ENCODE measurements around the gene GAS2L2.
"Not testable (repeated sequence)": the region's sequence is repeated elsewhere in the genome, so short reads cannot be mapped to it uniquely, and the experiment has no call there.

Gene GAS2L2

DNA sequence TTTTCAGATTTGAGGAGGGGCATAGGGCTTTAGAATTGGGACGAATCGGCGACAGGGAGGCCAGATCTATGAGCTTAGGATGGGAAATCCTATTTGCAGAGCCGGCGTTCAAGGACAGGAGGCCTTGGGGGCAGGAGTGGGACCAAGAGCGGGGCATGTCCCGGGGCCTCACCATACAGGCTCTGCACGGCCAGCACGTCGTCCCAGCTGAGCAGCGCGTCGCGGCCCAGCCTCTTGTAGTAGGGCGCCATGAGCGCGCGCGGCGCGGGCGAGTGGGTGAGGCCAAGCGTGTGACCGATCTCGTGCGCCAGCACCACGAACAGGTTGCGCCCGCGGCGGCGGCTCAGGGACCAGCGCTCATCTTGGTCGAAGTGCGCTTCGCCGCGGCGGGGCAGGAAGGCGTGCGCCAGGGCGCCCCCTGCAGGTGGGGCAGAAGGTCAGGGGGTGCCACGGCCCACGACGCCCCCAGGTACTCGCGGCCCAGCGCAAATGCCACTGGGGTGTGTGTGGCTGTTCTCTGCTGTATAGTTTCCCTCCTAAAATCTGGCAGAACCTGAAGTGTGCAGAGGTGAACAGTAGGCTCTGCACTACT lies 17.0 kb upstream of the GAS2L2 start:
- DNase-seq, result no peak

- DNase-seq, result no peak
These were observed 15.8 kb upstream of the GAS2L2 start for GRCh38 chr17:35768797-35769196.

- peak; percentile 23 for DNase-seq
These were observed 14.0 kb upstream of the GAS2L2 start for GRCh38 chr17:35766903-35767510.

DNA sequence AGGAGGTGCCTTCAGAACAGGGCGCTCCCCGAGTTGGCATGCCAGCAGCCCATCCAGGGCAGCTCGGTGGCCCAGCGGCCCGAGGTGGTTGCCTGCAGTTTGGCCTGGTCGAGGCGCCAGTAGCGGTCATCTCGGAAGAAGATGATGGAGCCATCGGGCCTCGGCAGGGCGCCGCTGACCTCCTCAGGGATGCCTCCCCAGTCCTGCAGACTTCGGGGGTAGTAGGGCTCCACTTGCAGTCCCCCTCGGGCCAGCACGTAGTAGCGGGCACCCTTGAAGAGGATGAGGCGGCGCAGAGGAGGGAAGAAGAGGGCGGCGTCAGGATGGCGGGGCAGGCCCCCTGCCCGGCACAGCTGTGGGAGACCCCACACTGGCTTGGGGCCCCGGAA lies 13.4 kb upstream of the GAS2L2 start:
- DNase-seq, result no peak

DNA sequence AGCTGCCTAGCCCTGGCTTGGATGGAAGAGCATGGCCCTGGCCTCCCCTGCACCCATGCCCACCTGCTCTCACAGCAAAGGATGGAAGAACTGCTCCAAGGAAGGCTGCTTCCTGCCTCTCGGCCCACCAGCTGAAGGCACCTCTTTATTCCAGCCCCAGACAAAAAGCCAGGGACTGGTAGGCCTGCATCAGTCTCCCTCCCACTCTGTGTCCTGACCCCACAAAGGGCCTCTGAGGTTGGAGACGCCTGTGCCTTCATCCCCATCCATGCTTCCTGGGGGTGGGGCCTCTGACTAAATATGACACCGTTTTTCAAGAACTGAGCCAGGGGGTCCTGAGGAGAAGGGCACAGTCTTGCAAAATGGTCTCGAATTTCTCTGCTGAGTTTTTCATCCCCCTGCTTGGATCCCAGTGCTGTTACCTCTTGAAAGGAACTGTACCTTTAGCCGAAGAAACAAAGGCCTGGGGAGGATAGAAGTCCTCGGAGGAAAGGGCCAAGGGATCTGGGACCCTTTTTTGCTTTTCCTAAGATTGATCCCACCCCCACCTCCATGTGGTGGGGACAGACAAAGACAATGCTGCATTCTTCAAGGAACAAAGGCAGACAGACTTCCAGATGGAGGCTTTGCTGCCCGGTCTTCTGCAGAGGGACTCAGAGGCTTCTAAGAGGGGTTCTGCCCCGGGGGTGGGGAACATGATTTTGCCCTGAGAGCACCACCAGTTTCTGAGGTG lies 12.9 kb upstream of the GAS2L2 start:
- DNase-seq, result no peak

- no peak for DNase-seq
These were observed 12.2 kb upstream of the GAS2L2 start for GRCh38 chr17:35765086-35765710.

DNA sequence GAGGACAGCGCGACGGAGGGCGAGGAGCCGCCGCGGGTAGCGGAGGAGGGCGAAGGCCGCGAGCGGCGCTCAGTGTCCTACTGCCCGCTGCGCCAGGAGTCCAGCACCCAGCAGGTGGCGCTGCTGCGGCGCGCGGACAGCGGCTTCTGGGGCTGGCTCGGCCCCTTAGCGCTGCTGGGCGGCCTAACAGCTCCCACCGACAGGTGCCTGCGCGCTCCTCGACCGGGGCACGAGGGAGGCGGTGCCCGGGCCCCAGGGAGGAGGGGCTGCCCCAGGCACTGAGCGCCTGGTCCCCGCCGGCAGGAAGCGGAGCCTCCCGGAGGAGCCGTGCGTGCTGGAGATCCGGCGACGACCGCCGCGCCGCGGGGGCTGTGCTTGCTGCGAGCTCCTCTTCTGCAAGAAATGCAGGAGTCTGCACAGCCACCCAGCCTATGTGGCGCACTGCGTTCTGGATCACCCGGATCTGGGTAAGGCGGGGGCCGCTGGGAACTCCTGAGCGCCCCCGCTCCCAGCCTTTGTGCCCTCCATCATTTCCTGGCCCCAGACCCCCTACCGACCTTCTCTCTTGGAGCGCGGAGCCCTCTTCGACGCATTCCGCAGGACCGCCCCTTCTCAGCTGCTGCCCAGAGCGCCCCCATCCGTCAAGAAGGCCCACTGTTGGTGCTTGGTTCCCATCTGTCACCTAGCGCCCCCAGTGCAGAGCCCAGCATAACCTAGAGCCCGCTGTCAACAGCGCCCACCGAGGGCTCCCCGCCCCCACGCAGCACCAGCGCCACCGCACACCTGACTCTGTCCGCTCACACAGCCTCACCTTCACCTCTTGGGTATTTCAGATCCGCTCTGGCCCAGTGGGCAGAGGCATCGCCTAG lies 11.3 kb upstream of the GAS2L2 start:
- peak; percentile 87 for DNase-seq

DNA sequence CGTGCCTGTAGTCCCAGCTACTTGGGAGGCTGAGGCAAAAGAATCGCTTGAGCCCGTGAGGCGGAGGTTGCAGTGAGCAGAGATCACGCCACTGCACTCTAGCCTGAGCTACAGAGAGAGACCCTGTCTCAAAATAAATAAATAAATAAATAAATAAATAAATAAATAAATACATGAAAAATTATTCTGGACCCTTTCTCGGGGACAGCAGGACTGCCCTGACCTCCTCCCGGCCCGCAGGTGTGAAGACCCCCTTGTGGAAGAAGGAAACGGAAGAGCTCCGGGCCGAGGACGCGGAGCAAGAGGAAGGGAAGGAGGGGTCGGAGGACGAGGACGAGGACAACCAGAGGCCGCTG lies 10.7 kb upstream of the GAS2L2 start:
- no peak for DNase-seq

DNA sequence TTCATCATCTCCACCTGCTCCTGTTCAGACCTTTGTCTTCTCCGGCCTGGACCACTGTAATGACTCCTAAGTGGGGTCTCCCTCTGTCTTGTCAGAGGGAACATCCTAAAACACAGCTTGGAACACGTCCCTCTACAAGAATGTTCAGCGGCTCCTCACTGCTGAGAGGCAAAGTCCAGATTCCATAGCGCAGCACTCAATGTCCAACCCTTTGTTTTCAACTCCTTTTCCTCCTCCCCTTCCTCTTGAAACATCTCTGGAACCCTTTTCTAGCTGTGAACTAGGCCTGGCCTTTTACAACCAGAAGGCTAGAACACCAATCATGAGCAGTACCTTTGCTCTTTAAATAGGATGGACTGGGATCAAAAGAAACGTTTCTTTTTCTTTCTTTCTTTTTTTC lies 8.6 kb upstream of the GAS2L2 start:
- no peak for DNase-seq

DNA sequence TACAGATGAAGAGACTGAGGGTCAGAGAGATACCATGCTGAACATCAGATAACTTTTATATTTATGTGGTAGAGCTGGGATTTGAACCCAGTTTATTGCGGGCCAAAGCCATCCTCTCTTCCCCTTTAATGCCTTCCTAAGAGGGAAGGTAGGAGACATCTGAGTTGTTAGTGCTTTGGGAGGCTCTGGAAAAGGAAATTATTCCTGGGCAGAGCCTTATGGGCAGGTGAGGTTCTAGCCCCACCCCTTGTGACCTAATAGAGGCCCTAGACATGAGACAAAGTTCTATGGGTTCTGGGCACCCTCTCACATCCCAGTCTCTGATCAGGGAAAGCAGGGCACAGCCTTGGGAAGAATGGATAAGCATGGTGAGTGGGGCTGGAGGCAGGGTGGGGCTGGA lies 7.5 kb upstream of the GAS2L2 start, which contains the start of gene C17orf50:
Gene C17orf50, plus strand, starts transcription at position 301 of the 400 bp plus-strand sequence. Its CDS starts 55 bp downstream, at position 356.
- DNase-seq, result no peak

- no peak for DNase-seq
These were observed 4.2 kb upstream of the GAS2L2 start for GRCh38 chr17:35757243-35757642.

- no peak for DNase-seq
These were observed 568 bp downstream of the GAS2L2 start for GRCh38 chr17:35752471-35752870.

DNA sequence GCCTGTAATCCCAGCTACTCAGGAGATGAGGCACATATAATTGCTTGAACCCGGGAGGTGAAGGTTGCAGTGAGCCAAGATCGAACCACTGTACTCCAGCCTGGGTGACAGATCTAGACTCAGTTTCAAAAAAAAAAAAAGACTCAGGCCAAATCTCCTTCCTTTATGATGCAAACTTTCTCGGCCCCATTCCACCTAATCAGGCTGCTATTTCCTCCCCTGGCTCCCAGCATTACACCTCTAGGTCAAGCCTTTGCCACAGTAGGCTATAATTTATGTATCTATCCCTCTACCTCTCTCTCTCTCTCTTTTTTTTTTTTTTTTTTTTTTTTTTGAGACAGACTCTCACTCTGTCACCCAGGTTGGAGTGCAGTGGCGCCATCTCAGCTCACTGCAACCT lies 1.5 kb downstream of the GAS2L2 start:
- not testable (repeated sequence) for DNase-seq

GRCh38 chr17:35750526-35751395 lies 2.3 kb downstream of the GAS2L2 start:
- no peak for DNase-seq

DNA sequence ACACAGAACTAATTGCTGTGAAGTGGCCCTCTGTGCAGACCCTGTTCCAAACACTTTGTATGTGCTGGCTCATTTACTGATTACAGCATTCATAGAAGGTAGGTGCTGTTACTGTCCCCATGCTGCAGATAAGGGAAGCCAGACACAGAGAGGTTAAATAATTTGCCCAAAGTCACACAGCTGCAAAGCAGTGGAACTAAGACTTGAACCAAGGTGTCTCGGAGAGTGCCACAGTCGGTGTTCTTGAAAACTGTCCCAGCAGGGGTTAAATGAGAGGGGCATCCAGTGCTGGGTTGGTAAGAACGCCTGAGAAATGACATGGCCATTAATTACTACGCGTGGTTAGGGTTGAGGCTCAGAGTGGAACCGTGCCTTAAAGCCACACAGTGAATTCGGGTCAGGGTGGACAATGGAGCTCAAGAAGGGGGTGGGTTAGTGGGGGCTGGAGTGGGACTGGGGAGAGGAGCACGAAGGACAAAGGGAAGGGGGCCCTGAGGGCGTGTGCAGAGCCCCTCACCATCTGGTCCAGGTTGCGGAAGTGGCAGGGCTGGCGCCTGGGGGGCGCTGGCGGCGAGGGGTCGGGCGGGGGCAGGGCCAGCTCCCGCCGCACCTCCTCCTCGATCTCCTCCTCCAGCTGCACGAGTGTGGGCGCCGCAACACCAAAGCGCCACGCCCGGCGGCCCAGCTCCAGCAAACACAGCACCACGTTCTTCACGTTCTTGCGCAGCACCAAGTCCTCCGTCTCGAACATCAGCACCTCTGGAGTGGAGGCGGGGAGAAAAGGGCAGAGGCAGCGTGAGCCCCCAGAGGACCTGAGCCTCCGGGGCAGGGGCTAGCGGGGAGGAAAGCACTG lies 3.3 kb downstream of the GAS2L2 start:
- no peak for DNase-seq

DNA sequence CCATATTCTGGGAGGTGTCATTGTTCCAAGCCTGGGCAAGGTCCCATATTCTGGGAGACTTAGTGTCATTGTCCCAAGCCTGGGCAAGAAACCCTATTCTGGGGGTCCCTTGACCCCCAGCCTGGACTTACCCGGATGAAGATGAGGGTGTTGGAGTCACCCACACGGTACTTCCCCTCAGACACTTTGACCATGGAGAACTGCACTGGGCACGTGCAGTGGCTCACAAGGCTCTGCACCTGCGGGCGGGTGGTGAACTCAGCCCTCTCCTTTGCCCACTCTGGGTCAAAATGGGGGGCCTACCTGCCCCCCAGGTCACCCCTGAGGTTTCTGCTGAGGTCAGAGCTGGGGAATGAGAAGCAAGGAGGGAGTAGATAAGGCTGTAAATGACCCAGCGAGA lies 4.1 kb downstream of the GAS2L2 start:
- DNase-seq, result no peak

GRCh38 chr17:35748341-35748841 lies 4.6 kb downstream of the GAS2L2 start:
- DNase-seq, result no peak

- DNase-seq, result peak; percentile 79
These were observed 5.5 kb downstream of the GAS2L2 start for GRCh38 chr17:35747540-35748017.

GRCh38 chr17:35745749-35746320 lies 7.2 kb downstream of the GAS2L2 start:
- DNase-seq, result no peak

DNA sequence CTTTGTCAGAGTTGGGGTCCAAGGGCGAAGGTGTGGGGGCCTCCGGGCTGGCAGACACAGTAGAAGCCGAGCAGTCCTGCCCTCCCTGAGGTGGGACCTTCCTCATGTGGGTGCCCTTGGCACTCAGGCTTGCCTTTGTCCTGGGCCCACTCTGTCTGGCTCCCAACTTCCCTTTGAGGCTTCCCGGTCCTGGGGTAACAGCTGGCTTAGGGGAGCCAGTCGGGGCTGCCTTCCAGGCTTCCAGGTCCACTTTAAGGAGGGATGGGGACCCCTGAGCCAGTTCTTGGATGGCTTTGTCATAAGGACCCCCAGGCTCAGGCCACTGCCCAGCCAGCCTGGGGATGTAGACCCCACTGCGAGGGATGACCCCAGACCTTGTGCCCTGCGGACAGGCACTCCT lies 7.8 kb downstream of the GAS2L2 start:
- no peak for DNase-seq
